ENCODE data around the gene CD200R1L.
"Not testable (repeated sequence)": the region's sequence is repeated elsewhere in the genome, so short reads cannot be mapped to it uniquely, and the experiment has no call there.

The CD200R1L gene, protein sequence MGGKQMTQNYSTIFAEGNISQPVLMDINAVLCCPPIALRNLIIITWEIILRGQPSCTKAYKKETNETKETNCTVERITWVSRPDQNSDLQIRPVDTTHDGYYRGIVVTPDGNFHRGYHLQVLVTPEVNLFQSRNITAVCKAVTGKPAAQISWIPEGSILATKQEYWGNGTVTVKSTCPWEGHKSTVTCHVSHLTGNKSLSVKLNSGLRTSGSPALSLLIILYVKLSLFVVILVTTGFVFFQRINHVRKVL

DNA sequence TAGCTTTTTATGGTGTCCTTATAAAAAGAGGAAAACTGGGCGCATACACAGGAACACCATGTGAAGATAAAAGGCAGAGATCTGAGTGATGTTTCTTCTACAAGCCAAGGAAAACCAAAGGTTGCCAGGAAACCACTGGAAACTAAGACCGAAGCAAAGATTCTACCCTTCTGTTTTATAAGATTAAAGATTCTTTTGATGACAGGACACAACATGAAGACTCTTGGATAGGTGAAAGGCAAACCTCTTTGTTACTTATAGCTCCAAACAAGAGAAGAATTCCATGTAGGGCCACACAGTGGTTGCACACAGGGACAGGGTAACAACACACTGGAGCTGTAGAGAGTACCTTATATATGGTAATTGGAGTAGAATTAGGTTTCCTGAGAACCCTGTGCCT is at the start of gene CD200R1L:
CD200R1L (minus strand) TSS at position 101 of the 400 bp plus-strand sequence. CDS start 17,497 bp downstream, outside the sequence.
- DNase-seq (ENCODE audit: low read depth in 2 of 2), result no peak

- no peak for DNase-seq (ENCODE audit: low read depth in 2 of 2)
Observed at GRCh38 chr3:112894258-112894657, 47.6 kb upstream of the CD200R1L start.

DNA sequence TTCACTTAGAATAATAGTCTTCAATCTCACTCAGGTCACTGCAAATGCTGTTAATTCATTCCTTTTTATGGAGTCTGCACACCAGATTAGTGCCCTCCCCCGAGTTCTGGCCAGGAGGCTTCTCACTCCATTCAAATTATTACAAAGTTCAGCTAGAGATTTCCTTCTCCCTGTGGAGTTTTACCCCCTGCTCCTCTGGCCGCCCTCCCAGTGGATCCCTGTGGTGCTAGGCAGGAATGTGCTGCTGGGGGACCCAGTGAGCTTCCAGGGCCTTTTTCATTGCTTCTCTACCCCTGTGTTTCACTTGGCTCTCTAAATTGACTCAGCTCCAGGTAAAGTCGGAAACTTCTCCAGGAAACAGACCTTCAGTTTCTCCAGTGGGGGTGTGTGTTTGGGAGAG is 42.7 kb upstream of the CD200R1L start:
- no peak for DNase-seq (ENCODE audit: low read depth in 2 of 2)

- no peak for DNase-seq (ENCODE audit: low read depth in 2 of 2)
Observed at GRCh38 chr3:112888381-112889085, 41.9 kb upstream of the CD200R1L start.

- no peak for DNase-seq (ENCODE audit: low read depth in 2 of 2)
Observed at GRCh38 chr3:112884678-112885290, 38.1 kb upstream of the CD200R1L start.

DNA sequence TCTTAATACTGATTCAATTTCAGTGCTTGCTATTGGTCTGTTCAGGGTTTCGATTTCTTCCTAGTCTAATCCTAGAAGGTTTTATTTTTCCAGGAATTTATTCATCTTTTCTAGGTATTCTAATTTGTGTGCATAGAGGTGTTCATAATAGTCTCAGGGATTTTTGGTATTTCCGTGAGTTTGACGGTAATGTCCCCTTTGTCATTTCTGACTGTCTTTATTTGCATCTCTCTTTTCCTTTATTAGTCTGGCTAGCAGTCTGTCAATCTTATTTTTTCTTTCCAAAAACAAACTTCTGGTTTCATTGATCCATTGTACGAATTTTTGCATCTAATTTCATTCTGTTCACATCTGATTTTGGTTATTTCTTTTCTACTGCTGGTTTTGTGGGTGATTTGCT is 35.2 kb upstream of the CD200R1L start:
- no peak for DNase-seq (ENCODE audit: low read depth in 2 of 2)

- DNase-seq (ENCODE audit: low read depth in 2 of 2), result no peak
Observed at GRCh38 chr3:112875561-112875960, 28.9 kb upstream of the CD200R1L start.

DNA sequence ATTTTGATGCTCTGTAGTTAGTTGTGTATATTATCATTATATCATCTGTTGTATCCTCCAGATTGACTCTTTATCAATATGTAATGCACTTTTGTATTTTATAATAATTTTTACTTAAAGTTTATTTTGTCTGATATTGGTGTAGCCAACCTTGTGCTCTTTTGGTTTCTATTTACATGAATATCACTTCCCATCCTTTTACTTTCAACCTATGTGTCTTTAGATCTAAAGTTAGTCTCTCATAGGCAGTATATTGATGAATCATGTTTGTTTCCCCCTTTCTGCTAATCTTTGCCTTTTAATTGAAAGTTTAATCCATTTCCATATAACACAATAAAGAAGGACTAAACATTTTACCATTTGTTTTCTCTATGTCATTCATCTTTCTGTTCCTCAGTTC is 28.1 kb upstream of the CD200R1L start:
- DNase-seq (ENCODE audit: low read depth in 2 of 2), result no peak

DNA sequence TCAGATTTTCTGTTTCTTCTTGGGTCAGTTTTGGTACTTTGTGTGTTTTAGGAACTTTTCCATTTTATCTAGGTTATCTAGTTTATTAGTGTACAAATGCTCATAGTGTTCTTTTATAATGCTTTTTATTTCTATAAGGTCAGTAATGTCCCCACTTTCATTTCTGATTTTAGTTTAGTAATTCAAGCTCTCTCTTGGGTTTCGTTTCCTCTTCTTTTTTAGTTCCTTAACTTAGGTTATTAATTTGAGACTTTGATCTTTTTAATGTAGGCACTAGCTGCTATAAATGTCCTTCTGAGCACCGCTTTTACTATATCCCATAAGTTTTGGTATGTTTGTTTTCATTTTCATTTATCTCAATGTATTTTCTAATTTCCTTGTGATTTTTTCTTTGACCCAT is 27.0 kb upstream of the CD200R1L start:
- DNase-seq (ENCODE audit: low read depth in 2 of 2), result no peak

DNA sequence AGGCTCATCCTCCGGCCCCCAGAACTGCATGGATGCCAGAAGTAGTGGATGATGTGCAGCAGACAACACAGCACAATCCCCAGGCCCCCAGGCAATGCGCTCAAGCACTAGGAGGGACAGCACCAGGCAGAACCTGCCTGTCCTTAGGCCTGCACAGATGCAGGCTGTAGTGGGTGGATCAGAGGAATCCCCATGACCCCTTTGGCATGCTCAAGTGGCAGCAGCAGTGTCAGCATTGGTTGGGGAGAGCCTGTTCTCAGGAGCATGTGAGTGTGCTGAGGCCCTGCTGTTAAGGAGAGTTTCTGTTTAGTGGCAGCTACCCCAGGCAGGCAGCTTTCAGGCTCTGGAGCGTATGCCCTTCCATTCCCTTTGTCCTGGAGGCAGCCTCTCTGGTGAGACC is 25.1 kb upstream of the CD200R1L start:
- DNase-seq (ENCODE audit: low read depth in 2 of 2), result no peak

DNA sequence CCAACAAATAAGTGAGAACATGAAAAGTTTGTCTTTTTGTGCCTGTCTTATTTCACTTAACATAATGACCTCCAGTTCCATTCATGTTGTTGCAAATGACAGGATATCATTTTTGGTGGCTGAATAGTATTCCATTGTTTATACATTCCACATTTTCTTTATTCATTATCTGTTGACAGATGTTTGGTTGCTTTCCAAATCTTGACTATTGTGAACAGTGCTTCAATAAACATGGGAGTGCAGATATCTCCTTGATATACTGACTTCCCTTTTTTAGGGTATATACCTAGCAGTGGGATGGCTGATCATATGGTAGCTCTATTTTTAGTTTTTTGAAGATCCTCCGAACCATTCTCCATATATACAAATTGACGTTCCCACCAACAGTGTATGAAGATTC is 19.1 kb upstream of the CD200R1L start:
- DNase-seq (ENCODE audit: low read depth in 2 of 2), result no peak

- DNase-seq (ENCODE audit: low read depth in 2 of 2), result no peak
Observed at GRCh38 chr3:112860898-112861297, 14.2 kb upstream of the CD200R1L start.

DNA sequence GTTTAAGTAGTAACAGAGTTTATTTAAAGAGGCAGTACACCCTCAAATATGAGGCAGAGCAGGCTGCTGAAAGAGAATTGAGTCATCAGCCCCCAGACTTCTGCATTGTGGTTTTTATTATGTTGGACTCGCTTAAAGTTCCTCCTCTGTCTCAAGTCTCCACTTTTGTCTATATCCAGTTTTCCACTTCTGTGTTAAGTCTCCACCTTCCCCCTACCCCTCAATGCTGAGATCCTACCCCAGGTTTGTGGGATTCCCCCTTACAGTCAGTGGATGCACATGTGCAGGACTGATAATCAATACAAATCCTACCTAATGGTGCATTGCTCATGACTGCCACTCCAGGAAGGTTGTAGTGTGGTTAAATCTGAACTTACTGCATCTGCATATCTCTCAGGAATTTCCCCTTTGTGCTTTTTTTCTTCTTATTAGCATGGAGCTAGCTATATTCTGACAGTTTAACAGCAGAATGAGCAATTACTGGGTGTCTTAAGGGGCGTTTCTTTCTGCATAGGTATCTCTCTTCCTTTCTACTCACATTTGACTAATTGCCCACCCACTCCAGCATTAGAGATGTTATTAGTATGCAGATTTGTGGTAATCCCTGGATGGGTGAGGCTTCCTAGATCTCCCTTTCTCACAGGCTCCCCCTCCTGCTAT is 11.9 kb upstream of the CD200R1L start:
- DNase-seq (ENCODE audit: low read depth in 2 of 2), result no peak

GRCh38 chr3:112857526-112857925 is 10.9 kb upstream of the CD200R1L start:
- no peak for DNase-seq (ENCODE audit: low read depth in 2 of 2)

GRCh38 chr3:112856537-112856936 is 9.9 kb upstream of the CD200R1L start:
- DNase-seq (ENCODE audit: low read depth in 2 of 2), result no peak

GRCh38 chr3:112855883-112856282 is 9.2 kb upstream of the CD200R1L start:
- DNase-seq (ENCODE audit: low read depth in 2 of 2), result no peak

GRCh38 chr3:112855074-112855473 is 8.4 kb upstream of the CD200R1L start:
- DNase-seq (ENCODE audit: low read depth in 2 of 2), result not testable (repeated sequence)

DNA sequence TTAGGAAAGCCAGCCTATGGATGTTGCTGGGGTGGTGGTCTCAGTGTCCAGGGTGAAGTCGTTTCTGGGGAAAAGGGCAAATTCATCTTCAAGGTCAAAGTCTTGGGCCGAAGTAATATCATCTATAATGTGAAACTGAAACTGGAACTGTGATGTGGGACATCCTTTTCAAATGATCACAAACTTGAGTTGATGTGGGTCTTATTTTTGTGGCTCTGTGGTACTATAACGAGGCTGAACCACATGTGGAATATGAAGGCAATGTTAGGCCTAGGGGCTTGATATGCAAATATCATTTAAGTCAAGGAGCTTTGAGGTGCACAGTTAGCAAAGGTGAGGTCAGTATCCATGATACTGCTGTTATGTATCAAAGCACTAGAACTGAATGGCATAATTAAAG is 1.5 kb upstream of the CD200R1L start:
- no peak for DNase-seq (ENCODE audit: low read depth in 2 of 2)

- DNase-seq (ENCODE audit: low read depth in 2 of 2), result no peak
Observed at GRCh38 chr3:112847692-112848091, 1.0 kb upstream of the CD200R1L start.

DNA sequence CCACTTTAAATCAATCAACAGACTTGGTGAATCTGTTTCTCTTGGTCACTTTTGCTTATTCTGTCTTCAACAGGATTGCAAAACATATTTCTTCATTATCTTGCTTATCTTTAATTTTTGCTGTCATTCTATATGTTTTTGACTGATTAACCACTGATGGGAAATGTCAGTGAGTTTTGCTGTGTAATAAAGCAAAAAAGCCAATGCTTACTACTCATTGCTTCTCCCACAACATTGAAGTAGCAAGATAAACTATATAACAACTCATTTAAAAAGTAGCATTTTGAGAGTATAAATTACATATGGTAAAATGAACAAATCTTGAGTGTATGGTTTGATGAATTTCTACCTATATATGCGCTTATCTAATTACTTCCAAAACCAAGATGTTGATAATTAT is 892 bp downstream of the CD200R1L start:
- DNase-seq (ENCODE audit: low read depth in 2 of 2), result no peak

DNA sequence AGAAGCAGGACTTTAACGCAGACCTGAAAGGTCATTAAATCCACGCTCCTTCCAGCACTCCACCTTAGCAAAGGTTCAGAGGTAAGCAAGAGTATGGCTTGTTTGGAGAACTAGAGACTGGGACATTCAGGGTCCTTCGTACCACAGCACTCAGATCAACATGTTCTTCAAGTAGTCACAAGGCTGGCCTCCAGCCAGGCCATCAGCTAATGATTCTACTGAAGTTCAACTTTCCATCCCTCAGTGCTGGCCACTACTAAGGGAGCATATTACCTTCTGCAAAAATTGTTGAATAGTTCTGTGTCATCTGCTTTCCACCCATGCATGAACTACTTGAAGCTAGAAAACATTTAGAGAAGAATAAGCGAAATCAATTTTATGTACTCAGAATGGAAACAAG is 17.6 kb downstream of the CD200R1L start:
- DNase-seq (ENCODE audit: low read depth in 2 of 2), result no peak

All from stimulated activated CD4-positive, alpha-beta T cell treated with anti-CD3 and anti-CD28 coated beads, Interleukin-15, amount 100 ng/mL, for 48 hours (primary cell).